Measurements from ENCODE around the gene TRIM38.

Gene TRIM38

DNA sequence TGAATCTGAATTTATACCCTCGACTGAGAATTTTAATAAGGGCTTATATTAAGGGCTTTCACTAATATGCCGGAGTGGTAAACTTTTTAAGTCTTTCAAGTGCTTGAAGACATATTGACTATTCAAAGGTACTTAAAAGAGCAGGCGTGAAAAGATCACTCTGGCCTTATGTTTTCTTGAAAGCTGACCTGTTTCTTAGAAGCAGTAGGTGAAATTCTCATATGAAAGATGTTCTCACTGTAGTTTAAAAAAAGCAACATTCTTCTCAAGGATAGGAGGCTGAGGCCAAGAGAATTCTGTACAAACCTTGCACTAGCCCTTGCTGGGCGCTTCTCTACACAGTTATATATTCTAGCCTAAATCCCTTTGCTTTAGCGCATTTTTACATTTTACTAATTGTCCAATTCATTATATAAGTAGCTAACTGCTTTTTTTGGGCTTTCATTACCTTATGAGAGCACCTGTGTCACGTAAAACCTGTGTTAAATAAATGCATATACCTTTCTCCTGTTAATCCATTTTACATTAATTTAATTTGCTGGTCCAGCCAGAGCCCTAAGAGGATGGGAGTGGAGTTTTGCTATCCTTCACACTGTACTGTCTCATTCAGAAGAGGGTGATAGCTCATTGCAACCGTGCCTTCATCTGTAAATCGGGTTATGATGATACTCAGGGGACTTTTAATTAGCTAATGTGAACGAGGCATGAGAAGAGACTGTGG is 65.0 kb downstream of the TRIM38 start:
- in situ Hi-C loops (cut with MboI; ENCODE audit: low sequenced_read_pairs, unreplicated experiment), result no loop called here
- DNase-seq (ENCODE audit: low spot score), result no peak
- TF ChIP-seq, protein P1, sequence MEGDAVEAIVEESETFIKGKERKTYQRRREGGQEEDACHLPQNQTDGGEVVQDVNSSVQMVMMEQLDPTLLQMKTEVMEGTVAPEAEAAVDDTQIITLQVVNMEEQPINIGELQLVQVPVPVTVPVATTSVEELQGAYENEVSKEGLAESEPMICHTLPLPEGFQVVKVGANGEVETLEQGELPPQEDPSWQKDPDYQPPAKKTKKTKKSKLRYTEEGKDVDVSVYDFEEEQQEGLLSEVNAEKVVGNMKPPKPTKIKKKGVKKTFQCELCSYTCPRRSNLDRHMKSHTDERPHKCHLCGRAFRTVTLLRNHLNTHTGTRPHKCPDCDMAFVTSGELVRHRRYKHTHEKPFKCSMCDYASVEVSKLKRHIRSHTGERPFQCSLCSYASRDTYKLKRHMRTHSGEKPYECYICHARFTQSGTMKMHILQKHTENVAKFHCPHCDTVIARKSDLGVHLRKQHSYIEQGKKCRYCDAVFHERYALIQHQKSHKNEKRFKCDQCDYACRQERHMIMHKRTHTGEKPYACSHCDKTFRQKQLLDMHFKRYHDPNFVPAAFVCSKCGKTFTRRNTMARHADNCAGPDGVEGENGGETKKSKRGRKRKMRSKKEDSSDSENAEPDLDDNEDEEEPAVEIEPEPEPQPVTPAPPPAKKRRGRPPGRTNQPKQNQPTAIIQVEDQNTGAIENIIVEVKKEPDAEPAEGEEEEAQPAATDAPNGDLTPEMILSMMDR (IDR thresholded peaks at IDR 0.05; ENCODE audit: borderline replicate concordance, control extremely low read depth, extremely low read depth, insufficient read depth, missing control alignments), result no peak

DNA sequence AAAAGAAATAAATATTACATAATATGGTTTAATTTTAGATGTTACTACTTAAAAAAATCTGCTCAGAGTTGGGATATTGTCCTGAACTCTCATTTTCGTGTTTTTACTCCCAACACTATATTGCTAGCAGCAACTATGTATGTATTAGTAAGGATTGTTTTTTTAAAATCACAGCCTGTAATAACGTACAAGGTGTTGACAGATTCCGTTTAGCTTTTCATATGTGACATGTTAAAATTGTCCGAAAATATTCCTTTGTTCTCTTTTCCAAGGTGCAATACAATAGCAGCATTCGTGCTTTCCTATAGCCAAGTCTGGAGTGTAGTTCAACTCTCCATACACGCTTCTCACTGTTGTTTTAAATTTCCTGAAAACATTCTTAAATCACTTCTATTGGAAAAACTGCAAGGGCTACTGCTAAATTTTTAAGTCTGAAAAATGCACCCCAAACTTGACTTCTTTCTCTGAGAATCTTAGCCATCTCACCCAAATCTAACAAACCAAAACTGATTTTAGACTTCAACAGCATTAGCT is 65.7 kb downstream of the TRIM38 start:
- in situ Hi-C loops (cut with MboI; ENCODE audit: low sequenced_read_pairs, unreplicated experiment), result no loop called here
- TF ChIP-seq, protein P1 (IDR thresholded peaks at IDR 0.05; ENCODE audit: borderline replicate concordance, control extremely low read depth, extremely low read depth, insufficient read depth, missing control alignments), result no peak
- DNase-seq (ENCODE audit: low spot score), result no peak

DNA sequence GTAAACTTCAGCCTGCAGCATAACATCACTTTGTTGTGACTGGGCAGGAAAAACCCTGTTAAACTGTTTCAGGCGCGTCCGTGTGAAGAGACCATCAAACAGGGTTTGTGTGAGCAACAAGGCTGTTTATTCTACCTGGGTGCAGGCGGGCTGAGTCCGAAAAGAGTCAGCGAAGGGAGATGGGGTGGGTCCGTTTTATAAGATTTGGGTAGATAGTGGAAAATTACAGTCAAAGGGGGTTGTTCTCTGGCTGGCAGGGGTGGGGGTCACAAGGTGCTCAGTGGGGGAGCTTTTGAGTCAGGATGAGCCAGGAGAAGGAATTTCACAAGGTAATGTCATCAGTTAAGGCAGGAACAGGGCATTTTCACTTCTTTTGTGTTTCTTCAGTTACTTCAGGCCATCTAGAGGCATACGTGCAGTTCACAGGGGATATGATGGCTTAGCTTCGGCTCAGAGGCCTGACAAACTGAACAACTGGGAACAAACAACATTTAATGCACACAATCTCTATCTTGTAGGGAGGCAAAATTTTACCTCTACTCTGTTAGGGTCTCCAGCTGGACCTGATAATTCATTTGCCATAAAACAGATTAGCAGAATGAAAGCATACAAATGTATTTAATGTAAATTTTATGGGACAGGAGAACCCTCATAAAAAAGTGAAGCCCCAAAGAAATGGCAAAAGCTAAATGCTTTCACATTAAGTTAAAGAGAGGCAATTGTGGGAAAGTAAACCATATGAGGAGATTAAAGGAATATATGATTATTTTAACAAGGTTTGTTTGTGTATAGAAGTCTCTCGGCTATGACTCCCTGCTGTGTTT is 66.4 kb downstream of the TRIM38 start:
- TF ChIP-seq, protein P1 (IDR thresholded peaks at IDR 0.05; ENCODE audit: borderline replicate concordance, control extremely low read depth, extremely low read depth, insufficient read depth, missing control alignments), result no peak
- no peak for DNase-seq (ENCODE audit: low spot score)
- in situ Hi-C loops (cut with MboI; ENCODE audit: low sequenced_read_pairs, unreplicated experiment), result no loop called here

DNA sequence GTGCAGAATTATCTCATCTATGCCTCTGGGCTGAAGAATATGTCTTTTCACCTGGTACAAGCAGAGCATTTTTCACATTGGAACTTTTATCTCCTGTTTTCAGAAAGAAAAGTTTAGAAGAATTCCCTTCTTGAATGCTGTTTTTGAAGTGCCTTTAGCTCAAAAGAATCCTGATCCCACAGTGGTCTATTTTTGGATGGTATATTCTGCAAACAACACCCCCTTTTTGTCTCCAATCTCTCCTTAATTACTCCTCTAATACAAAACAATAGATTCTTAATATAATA is 66.9 kb downstream of the TRIM38 start:
- in situ Hi-C loops (cut with MboI; ENCODE audit: low sequenced_read_pairs, unreplicated experiment), result no loop called here
- TF ChIP-seq, protein P1 (IDR thresholded peaks at IDR 0.05; ENCODE audit: borderline replicate concordance, control extremely low read depth, extremely low read depth, insufficient read depth, missing control alignments), result no peak
- DNase-seq (ENCODE audit: low spot score), result no peak

DNA sequence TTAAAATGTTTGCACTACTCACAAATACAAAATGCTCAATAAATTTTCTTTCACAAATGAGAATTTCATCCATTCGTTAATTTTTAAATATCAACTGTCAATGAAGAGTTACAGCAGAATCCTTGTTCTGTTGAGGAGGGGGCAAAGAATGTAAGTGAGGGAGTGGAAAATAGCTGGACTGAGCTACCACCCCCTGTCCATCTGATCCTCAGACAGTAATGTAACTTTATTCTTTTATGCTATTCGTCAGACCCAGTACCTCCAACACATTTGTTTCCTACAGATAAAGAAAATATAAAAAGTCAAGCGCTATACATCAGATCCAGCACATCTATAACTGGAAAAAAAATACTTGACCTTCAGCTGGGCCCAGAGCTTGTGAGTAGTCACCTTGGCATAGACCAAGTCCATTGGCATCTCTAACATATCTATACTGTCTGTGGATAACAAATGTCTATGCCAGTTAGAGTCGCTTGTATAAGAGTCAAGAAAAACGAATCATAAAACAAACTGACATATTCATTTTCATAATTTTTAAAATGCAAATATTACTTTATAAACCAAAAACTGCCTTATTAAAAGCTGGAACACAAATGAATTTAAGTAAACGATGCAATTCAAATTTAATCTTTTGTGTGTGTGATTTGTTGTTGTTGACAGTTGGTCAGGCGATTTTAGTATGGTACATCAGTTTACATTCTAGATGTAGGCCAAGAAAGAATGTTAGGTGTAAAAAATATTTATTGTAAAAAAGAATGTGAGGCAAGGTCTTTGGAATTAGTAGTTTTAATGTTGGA is 67.5 kb downstream of the TRIM38 start:
- in situ Hi-C loops (cut with MboI; ENCODE audit: low sequenced_read_pairs, unreplicated experiment), result loop anchor here (10.0 kb wide), 3 partner anchors 175 to 1805 kb away; a partner anchor contains a TSS
- TF ChIP-seq, protein P1 (IDR thresholded peaks at IDR 0.05; ENCODE audit: borderline replicate concordance, control extremely low read depth, extremely low read depth, insufficient read depth, missing control alignments), result no peak

DNA sequence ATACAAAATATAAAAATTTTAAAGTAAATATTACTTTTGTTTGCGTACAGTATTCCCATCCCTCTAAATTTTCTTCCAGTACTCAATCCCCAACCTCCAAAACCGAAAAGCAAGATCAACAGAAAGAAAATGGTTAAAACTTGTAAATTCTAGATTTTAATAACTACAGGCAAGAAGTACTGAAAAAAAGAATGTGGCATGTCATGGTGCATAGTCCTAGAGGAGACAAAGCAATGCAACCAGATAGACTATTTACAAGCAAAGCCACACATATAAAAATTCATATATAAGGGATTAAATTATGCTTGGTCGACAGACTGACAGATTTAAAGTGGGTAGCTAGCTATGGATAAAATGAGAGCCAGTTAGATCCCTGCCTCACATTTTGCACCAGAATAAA is 68.1 kb downstream of the TRIM38 start:
- DNase-seq (ENCODE audit: low spot score), result no peak
- TF ChIP-seq, protein P1 (IDR thresholded peaks at IDR 0.05; ENCODE audit: borderline replicate concordance, control extremely low read depth, extremely low read depth, insufficient read depth, missing control alignments), result no peak
- in situ Hi-C loops (cut with MboI; ENCODE audit: low sequenced_read_pairs, unreplicated experiment), result loop anchor here (10.0 kb wide), 3 partner anchors 174 to 1804 kb away; a partner anchor contains a TSS

More for the DNA sequence above, 67.5 kb downstream of the TRIM38 start:
- DNase-seq (ENCODE audit: low spot score), result no peak
